Right lobe of liver (tissue), 6 donors: ENCODE results near the gene TPRN. TPM values are rescaled to one million over a fixed set of nuclear protein-coding genes. Genes with fewer than 3 reads are reported as not detected.
A peak's percentile ranks its signal among the peaks of the same experiment; 100 is the strongest.

Experiments used
- ATAC-seq, 4 donors: fragments of 200-7000 bp; cut with Tn5 transposase; one replicate each; pipeline ENCODE4 v1.9.1; 2020; ENCODE audit warnings: mild to moderate bottlenecking in 4 of 4, moderate library complexity in 4 of 4
- DNase-seq, 3 donors: peaks; one replicate each; pipeline ENCODE4 v3.0.0-alpha.2; 2020
- H3K27ac ChIP-seq, 3 donors: fragments of 200-600 bp; one replicate each; pipeline ENCODE4 v1.8.0; 2022
- H3K27me3 ChIP-seq, 2 donors: fragments of 200-600 bp; one replicate each; pipeline ENCODE4 v1.8.0; 2022
- H3K36me3 ChIP-seq, 4 donors: fragments of 200-600 bp; sonication (generic) in 1 of 4; one replicate each; pipeline versions ENCODE4 v1.5.1 to v1.8.0; 2017 to 2022; ENCODE audit warnings: control low read depth in 1 of 4
- H3K4me1 ChIP-seq, 4 donors: fragments of 200-600 bp; sonication (generic) in 1 of 4; one replicate each; pipeline versions ENCODE4 v1.5.1 to v1.8.0; 2017 to 2022; ENCODE audit warnings: control low read depth in 1 of 4
- H3K4me3 ChIP-seq, 3 donors: fragments of 200-600 bp; one replicate each; pipeline ENCODE4 v1.8.0; 2022
- H3K9me3 ChIP-seq, 4 donors: fragments of 200-600 bp; sonication (generic) in 1 of 4; one replicate each; pipeline versions ENCODE4 v1.5.1 to v1.8.0; 2017 to 2022; ENCODE audit warnings: control low read depth in 1 of 4
- CTCF ChIP-seq, 4 donors: fragments of 200-600 bp in 3 of 4; fragments of 450-650 bp in 1 of 4; IDR thresholded peaks; one replicate each; pipeline versions ENCODE4 v1.5.1 to v1.8.0; 2016 to 2022; ENCODE audit warnings: antibody characterized with exemption in 4 of 4, mild to moderate bottlenecking in 2 of 4
- POLR2A ChIP-seq: fragments of 450-650 bp; IDR thresholded peaks from one replicate; pipeline ENCODE4 v1.6.1; 2017; ENCODE audit warnings: antibody characterized with exemption, mild to moderate bottlenecking
- WGBS: methylation state at CpG from one replicate; pipeline ENCODE4 v1.1.6; 2018; ENCODE audit warnings: low coverage, low lambda C conversion rate; ENCODE audit not compliant: insufficient coverage; ENCODE audit errors: missing lambda C conversion rate; 5-methylcytosine and 5-hydroxymethylcytosine counted together
- intact Hi-C, 2 donors: fragments of 100-400 bp; cut with DNase I; formaldehyde crosslinking; loops; one replicate each; pipeline versions ENCODE4 v1.11.2 to v1.14.1; 2022
- total RNA-seq, 6 experiments: library from RNA; depleted of rRNA in 2 of 6; stranded (reverse); fragments of >200 nt in 2 of 6; fragmentation: NEBNext Ultra II Directional in 3 of 6; extraction: Animal tissue kit (Norgen Biotek cat#: 25700) in 3 of 6; gene quantifications; one replicate each; pipeline versions ENCODE4 v1.1.0 to v1.2.4, GENCODE V29; 2016 to 2023
- donor health status: DM: no; HTN: yes; CAD: no.
- donor health status: DM: no; HTN: no; CAD: no.
- donor health status: DM: no; HTN: no; CAD: no.
- donor health status: DM: no; HTN: yes; CAD: no.
- donor health status: DM: no; HTN: yes; CAD: no.

Gene TPRN
- total RNA-seq, 6 experiments from 2014 or later: 12.1 to 28.9 (median 18.1) TPM

- 0% methylated on average over 13 of the region's 63 CpGs for WGBS
- no peak for TF ChIP-seq CTCF (IDR thresholded peaks at IDR 0.05)
- TF ChIP-seq POLR2A: peak; percentile 50
- DNase-seq: peak; percentile 97 to 98 (median 98)
- ATAC-seq: peak; percentile 90 to 92 (median 90)
- H3K27ac ChIP-seq: peak overlapping the region; percentile 65 to 80 (median 72)
- no peaks in the 10 kb centered on the region for H3K9me3 ChIP-seq
- H3K4me1 ChIP-seq: peaks cover 0 to 17% (median 5%) of the 10 kb centered on the region in 4 donors
- H3K36me3 ChIP-seq: no peaks in the 10 kb centered on the region
- peak overlapping the region; percentile 76 to 87 (median 85) for H3K4me3 ChIP-seq
- intact Hi-C loops: no loop called here
- no peaks in the 10 kb centered on the region for H3K27me3 ChIP-seq
These were observed 22.8 kb upstream of the TPRN start for GRCh38 chr9:137223078-137223970.

DNA sequence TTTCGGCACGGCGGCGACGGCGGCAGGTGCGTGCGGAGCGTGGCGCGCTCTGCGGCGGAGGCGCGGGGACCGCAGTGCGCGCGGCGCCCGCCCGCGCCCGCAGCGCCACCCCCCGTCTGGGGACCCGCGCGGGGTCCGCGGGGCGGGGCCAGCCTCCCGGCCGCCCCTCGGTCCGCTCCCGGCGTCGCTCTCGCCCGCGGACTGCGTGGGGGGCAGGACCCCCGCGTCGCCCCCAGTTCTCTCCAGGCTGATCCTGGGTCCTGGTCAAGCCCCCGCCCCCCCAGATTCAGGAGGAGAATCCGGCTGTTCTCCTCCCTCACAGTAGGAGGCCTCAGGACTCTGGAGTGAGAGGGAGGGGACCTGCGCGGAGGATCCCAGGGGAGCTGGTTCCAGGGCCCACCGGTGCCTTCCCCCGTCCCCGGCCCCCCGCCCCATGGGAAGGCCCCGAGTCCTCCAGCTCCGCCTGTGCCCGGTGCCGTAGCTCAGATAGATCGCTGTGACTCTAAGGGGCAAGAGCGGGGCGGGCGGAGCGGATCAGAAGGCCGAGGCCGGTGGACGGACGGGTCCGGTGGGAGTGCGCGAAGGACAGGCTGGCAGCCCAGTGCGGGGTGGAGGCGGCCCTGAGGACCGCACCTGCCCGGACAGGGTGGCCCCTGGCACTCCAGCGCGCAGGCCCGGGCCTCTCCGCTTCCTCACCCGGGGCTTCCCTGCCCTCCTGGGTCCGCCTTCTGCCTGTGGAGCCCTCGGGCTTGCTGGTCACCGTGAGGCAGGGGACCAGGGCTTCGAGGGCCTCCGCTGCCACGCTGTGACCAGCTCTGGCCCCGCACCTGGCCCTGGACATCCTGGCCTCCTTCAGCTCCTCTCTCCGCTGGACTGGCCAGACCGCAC, 21.9 kb upstream of the TPRN start, which contains the start of gene RNF208:
Gene RNF208 (minus strand): TSS at position 51 of the 888 bp plus-strand sequence. CDS start 1,028 bp downstream, outside the sequence.
- H3K36me3 ChIP-seq: no peaks in the 10 kb centered on the region
- H3K4me3 ChIP-seq: peak within 1 kb of the TSS; percentile 76 to 87 (median 85)
- no peaks in the 10 kb centered on the region for H3K9me3 ChIP-seq
- WGBS: 7% methylated on average over 15 of the region's 88 CpGs
- no peaks in the 10 kb centered on the region for H3K27me3 ChIP-seq
- peak; percentile 1 to 7 (median 3) for ATAC-seq
- peaks cover 0 to 17% (median 5%) of the 10 kb centered on the region in 4 donors for H3K4me1 ChIP-seq
- TF ChIP-seq POLR2A: no peak
- no peak for TF ChIP-seq CTCF (IDR thresholded peaks at IDR 0.05)
- peak within 1 kb of the TSS; percentile 54 to 72 (median 65) for H3K27ac ChIP-seq
- intact Hi-C loops: no loop called here
- no peak for DNase-seq

DNA sequence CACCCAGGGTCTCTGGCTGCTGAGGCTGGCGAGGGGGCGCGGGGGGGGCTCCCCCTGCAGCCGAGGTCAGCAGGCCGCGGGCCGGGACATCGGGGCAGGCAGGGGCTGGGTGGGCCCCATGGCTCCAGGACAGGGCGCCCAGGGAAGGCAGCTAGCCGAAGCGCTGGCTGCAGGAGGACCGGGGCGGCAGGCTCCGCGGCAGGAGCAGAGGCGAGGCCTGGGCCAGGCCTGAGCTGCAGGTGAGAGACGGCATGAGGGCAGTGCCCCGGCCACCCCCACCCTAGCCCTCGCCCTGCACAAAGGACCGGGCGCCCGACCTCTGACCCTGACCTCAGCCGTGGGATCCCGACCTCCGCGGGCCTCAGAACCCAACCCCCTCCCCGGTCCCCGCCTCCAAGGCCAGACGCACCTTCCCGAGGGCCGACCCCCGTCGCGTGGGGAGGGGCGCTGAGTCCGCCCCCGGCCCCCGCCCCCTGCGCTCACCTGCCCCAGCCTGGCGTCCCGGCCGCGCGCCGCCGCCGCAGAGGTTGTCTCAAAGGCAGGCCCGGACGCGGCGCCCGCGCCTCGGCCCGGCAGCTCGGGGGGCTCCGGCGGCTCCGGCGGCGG, 21.1 kb upstream of the TPRN start:
- TF ChIP-seq CTCF (IDR thresholded peaks at IDR 0.05): no peak
- TF ChIP-seq POLR2A: no peak
- H3K36me3 ChIP-seq: no peaks in the 10 kb centered on the region
- ATAC-seq (peak; percentile 10 to 58 (median 44)), DNase-seq (peak; percentile 69 to 85 (median 83))
- H3K27ac ChIP-seq: peak overlapping the region in 1 of 3 donors; percentile 32
- H3K4me3 ChIP-seq: peak overlapping the region in 2 of 3 donors; percentile 26 to 76
- H3K27me3 ChIP-seq: no peaks in the 10 kb centered on the region
- WGBS: no CpG with 5 or more reads among the region's 61 CpGs
- intact Hi-C loops: no loop called here
- no peaks in the 10 kb centered on the region for H3K9me3 ChIP-seq
- H3K4me1 ChIP-seq: peaks cover 0 to 17% (median 5%) of the 10 kb centered on the region in 4 donors

- H3K27ac ChIP-seq: peak overlapping the region in 1 of 3 donors; percentile 32
- H3K27me3 ChIP-seq: no peaks in the 10 kb centered on the region
- peaks cover 0 to 17% (median 5%) of the 10 kb centered on the region in 4 donors for H3K4me1 ChIP-seq
- H3K9me3 ChIP-seq: no peaks in the 10 kb centered on the region
- intact Hi-C loops: no loop called here
- ATAC-seq: no peak
- TF ChIP-seq POLR2A (no peak), CTCF (IDR thresholded peaks at IDR 0.05) (no peak)
- no CpG with 5 or more reads among the region's 14 CpGs for WGBS
- DNase-seq: no peak
- no peaks in the 10 kb centered on the region for H3K36me3 ChIP-seq
- peak overlapping the region in 1 of 3 donors; percentile 76 for H3K4me3 ChIP-seq
These were observed 20.6 kb upstream of the TPRN start for GRCh38 chr9:137221095-137221505.
